ENCODE results near the gene TRAPPC11. TPM values are rescaled to one million over a fixed set of nuclear protein-coding genes. Genes with fewer than 3 reads are reported as not detected.
"Not testable (repeated sequence)": the region's sequence is repeated elsewhere in the genome, so short reads cannot be mapped to it uniquely, and the experiment has no call there.

TRAPPC11 gene
- total RNA-seq, 1 donor from 2014 or later = 40.8 TPM

DNA sequence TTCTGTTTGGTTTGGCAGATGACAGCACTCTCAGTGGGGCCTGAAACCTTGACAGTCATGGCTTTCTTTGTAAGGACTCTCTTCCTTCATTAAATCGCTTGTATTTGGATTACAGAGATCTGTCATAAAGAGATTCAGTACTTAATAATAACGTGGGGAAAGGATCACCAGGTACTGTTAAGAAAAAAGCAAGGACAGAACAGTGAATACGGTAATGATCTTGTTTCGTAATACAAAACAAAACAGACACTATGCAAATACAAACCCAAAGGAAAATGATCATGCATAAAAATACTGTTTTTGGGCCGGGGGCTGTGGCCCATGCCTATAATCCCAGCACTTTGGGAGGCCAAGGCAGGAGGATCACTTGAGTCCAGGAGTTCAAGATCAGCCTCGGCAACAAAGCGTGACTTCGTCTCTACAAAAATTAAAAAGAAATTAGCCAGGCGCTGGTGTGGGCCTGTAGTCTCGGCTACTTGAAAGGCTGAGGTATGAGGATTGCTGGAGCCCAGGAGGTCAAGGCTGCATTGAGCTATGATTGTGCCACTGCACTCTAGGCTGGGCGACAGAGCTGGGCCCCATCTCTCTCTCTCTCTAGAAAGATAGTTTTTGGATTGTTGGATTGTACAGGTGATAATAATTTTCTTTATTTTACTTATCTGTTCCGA is 64.6 kb downstream of the TRAPPC11 start:
- TF ChIP-seq, protein P1, sequence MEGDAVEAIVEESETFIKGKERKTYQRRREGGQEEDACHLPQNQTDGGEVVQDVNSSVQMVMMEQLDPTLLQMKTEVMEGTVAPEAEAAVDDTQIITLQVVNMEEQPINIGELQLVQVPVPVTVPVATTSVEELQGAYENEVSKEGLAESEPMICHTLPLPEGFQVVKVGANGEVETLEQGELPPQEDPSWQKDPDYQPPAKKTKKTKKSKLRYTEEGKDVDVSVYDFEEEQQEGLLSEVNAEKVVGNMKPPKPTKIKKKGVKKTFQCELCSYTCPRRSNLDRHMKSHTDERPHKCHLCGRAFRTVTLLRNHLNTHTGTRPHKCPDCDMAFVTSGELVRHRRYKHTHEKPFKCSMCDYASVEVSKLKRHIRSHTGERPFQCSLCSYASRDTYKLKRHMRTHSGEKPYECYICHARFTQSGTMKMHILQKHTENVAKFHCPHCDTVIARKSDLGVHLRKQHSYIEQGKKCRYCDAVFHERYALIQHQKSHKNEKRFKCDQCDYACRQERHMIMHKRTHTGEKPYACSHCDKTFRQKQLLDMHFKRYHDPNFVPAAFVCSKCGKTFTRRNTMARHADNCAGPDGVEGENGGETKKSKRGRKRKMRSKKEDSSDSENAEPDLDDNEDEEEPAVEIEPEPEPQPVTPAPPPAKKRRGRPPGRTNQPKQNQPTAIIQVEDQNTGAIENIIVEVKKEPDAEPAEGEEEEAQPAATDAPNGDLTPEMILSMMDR (IDR thresholded peaks at IDR 0.05; ENCODE audit: insufficient read depth, low read length, severe bottlenecking) = no peak
- FAIRE-seq = no peak
- no peak overlapping the region for H3K4me3 ChIP-seq (ENCODE audit: low read depth, low read length)

DNA sequence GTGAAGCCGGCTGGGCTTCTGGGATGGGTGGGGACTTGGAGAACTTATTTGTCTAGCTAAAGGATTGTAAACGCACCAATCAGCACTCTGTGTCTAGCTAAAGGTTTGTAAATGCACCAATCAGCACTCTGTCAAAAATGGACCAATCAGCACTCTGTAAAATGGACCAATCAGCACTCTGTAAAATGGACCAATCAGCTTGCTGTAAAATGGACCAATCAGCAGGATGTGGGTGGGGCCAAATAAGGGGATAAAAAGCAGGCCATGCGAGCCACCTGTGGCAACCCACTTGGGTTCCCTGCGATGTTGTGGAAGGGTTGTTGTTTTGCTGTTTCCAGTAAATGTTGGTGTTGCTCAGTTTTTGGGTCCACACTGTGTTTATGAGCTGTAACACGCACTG is 66.5 kb downstream of the TRAPPC11 start:
- not testable (repeated sequence) for DNase-seq (ENCODE audit: low read depth); H3K27me3 ChIP-seq (ENCODE audit: control insufficient read depth, insufficient read depth, low read length); H3K4me3 ChIP-seq (ENCODE audit: low read depth, low read length); H3K36me3 ChIP-seq (ENCODE audit: control insufficient read depth, insufficient read depth, low read length); FAIRE-seq

More for the DNA sequence above, 64.6 kb downstream of the TRAPPC11 start:
- no peak for DNase-seq (ENCODE audit: low read depth)
- no peaks in the 10 kb centered on the region for H3K36me3 ChIP-seq (ENCODE audit: control insufficient read depth, insufficient read depth, low read length)
- no peaks in the 10 kb centered on the region for H3K27me3 ChIP-seq (ENCODE audit: control insufficient read depth, insufficient read depth, low read length)

DNA sequence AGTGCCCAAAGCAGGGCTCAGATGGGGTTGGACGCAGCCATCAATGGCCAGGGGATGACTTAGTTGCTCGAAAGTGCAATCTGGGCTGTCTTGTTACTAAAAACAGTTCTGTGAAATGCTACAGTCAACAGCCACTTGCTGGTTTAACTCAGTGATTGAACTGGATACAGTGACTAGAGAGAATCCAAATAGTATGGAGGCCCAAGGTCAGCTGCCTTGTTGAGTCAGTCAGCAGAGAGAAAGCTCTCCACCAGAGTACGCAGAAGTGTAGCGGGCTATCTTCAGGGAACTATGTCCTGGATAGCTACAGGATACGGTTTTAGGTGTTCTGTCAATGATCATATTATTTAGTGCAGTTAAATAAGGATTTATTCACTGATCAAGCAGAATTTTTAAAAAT is 68.4 kb downstream of the TRAPPC11 start:
- no peaks in the 10 kb centered on the region for H3K36me3 ChIP-seq (ENCODE audit: control insufficient read depth, insufficient read depth, low read length)
- FAIRE-seq = no peak
- H3K27me3 ChIP-seq (ENCODE audit: control insufficient read depth, insufficient read depth, low read length) = no peaks in the 10 kb centered on the region
- no peak for DNase-seq (ENCODE audit: low read depth)
- no peak overlapping the region for H3K4me3 ChIP-seq (ENCODE audit: low read depth, low read length)
- TF ChIP-seq, protein P1 (IDR thresholded peaks at IDR 0.05; ENCODE audit: insufficient read depth, low read length, severe bottlenecking) = no peak

DNA sequence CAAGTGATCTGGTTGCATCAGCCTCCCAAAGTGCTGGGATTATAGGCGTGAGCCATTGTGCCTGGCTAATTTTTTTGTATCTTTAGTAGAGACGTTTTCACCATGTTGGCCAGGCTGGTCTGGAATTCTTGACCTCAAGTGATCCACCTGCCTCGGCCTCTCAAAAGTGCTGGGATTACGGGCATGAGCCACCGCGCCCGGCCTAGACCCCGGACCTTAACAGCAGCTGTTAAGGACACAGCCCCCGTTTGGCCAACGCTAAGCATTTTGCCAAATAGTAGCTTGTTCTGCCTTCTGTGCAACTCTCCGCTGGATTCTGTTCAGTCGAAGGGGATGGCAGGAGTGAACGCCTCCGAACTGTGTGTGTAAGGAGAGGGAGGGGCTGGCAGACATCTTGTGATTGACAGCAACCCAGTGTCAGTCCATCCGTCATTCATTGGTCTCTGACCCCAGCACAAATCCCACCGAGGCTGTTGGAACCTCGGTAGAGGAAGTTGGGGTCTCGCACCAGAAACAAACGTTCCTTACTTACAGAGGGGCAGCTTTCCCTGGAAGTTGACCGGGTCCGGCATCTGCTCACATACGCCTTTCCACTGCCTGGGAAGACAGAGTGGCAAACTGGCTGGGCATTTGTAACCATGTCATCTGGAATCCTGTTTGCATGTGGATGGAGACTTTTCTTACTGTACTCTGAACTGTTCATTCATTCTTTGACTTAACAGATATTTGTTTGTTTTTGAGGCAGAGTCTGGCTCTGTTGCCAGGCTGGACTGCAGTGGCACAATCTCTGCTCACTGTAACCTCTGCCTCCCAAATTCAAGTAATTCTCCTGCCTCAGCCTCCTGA is 69.4 kb downstream of the TRAPPC11 start:
- DNase-seq (ENCODE audit: low read depth) = no peak
- Histone ChIP-seq H3K27me3 (ENCODE audit: control insufficient read depth, insufficient read depth, low read length) (no peaks in the 10 kb centered on the region), H3K36me3 (ENCODE audit: control insufficient read depth, insufficient read depth, low read length) (no peaks in the 10 kb centered on the region), H3K4me3 (ENCODE audit: low read depth, low read length) (no peak overlapping the region)
- no peak for FAIRE-seq
- TF ChIP-seq, protein P1 (IDR thresholded peaks at IDR 0.05; ENCODE audit: insufficient read depth, low read length, severe bottlenecking) = no peak

DNA sequence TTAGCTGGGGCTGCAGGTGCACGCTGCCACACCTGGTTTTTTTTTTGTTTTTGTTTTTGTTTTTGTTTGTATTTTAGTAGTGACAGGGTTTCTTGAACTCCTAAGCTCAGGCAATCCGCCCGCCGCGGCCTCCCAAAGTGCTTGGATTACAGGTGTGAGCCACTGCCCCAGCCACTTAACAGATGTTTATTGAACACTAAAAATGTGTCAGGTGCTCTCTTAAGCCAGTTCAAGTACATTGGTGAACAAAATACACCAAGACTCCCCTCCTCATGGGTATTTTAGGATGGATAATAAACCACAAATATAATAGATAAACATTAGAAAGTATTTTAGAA is 69.9 kb downstream of the TRAPPC11 start:
- FAIRE-seq = no peak
- no peaks in the 10 kb centered on the region for H3K27me3 ChIP-seq (ENCODE audit: control insufficient read depth, insufficient read depth, low read length)
- no peaks in the 10 kb centered on the region for H3K36me3 ChIP-seq (ENCODE audit: control insufficient read depth, insufficient read depth, low read length)
- TF ChIP-seq, protein P1 (IDR thresholded peaks at IDR 0.05; ENCODE audit: insufficient read depth, low read length, severe bottlenecking) = no peak
- no peak for DNase-seq (ENCODE audit: low read depth)
- H3K4me3 ChIP-seq (ENCODE audit: low read depth, low read length) = no peak overlapping the region

DNA sequence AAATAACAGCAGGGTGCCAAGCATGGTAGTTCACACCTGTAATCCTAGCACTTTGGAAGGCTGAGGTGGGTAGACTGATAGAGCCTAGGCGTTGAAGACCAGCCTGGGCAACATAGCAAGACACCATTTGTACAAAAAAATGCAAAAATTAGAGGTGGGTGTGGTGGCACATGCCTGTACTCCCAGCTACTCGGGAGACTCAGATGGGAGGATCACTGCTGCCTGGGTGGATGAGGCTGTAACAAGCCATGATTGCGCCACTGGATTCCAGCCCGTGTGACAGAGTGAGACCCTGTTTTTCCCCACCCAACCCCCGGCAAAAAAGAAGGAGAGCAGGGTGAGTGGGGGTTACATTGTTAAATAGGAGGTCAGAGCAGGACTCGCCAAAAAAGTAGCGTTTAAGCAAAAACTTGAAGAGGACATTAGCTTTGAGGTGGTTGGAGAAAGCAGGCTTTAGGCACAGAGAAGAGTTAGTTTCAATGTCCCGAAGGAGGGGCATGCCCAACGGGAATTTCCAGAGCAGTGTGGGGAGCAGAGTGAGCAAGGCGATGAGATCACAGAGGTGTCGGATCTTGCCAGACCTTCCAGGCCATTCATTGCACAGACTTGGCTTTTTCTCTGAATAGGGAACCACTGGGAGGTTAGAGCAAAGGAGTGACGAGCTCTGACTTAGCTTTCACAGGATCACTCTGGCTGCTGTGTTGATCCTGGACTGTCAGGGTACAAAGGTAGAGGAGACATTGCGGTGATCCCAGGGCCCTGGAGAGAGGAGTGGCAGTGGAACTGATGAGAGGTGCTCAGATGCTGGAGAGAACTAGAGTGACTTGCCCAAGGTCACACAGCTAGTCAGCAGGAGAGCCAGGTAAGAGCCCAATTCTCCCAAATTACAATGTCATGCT is 70.6 kb downstream of the TRAPPC11 start:
- DNase-seq (ENCODE audit: low read depth) (peak; percentile 96), FAIRE-seq (peak; percentile 91)
- TF ChIP-seq, protein P1 (IDR thresholded peaks at IDR 0.05; ENCODE audit: insufficient read depth, low read length, severe bottlenecking) = no peak
- no peaks in the 10 kb centered on the region for H3K27me3 ChIP-seq (ENCODE audit: control insufficient read depth, insufficient read depth, low read length)
- H3K4me3 ChIP-seq (ENCODE audit: low read depth, low read length) = no peak overlapping the region
- no peaks in the 10 kb centered on the region for H3K36me3 ChIP-seq (ENCODE audit: control insufficient read depth, insufficient read depth, low read length)
